Measurements from ENCODE around the gene CDH4. TPM values are rescaled to one million over a fixed set of nuclear protein-coding genes. Genes with fewer than 3 reads are reported as not detected.

The CDH4 gene
- total RNA-seq, 3 donors from 2014 or later (not counting 1 experiment from before 2014, with no cell fraction given): 0.18 TPM; not detected in 2

GRCh38 chr20:61295682-61296628 is 43.9 kb downstream of the CDH4 start:
- Histone ChIP-seq H3K27ac (ENCODE audit: low read length) (no peak overlapping the region), H3K36me3 (ENCODE audit: control insufficient read depth, insufficient read depth, low read length) (no peaks in the 10 kb centered on the region), H3K4me1 (ENCODE audit: control insufficient read depth, insufficient read depth, low read length) (no peaks in the 10 kb centered on the region), H3K9me3 (ENCODE audit: control insufficient read depth, insufficient read depth, low read length) (peaks cover 11% of the 10 kb centered on the region), H3K27me3 (ENCODE audit: control insufficient read depth, insufficient read depth, low read length) (no peaks in the 10 kb centered on the region), H3K4me3 (ENCODE audit: low read length) (no peak overlapping the region)
- WGBS (ENCODE audit: insufficient coverage): 72% methylated on average over 33 of the region's 33 CpGs
- intact Hi-C loops (cut with micrococcal nuclease): no loop called here
- Mint-ChIP-seq H3K9me3 (peaks cover 0 to 4% of the 10 kb centered on the region in 2 donors), H3K27ac (no peak overlapping the region), H3K4me1 (no peaks in the 10 kb centered on the region), H3K27me3 (ENCODE audit: low read depth in 2 of 2) (no peaks in the 10 kb centered on the region), H3K4me3 (no peak overlapping the region), H3K36me3 (no peaks in the 10 kb centered on the region)
- DNase-seq (no peak), ATAC-seq (no peak)
- no peak for TF ChIP-seq CTCF (IDR thresholded peaks at IDR 0.05)

GRCh38 chr20:61296629-61297019 is 44.6 kb downstream of the CDH4 start:
- peaks cover 0 to 3% of the 10 kb centered on the region in 2 donors for H3K9me3 Mint-ChIP-seq
- Histone ChIP-seq H3K9me3 (ENCODE audit: control insufficient read depth, insufficient read depth, low read length) (peaks cover 11% of the 10 kb centered on the region), H3K27ac (ENCODE audit: low read length) (no peak overlapping the region), H3K27me3 (ENCODE audit: control insufficient read depth, insufficient read depth, low read length) (no peaks in the 10 kb centered on the region), H3K36me3 (ENCODE audit: control insufficient read depth, insufficient read depth, low read length) (no peaks in the 10 kb centered on the region), H3K4me3 (ENCODE audit: low read length) (no peak overlapping the region), H3K4me1 (ENCODE audit: control insufficient read depth, insufficient read depth, low read length) (no peaks in the 10 kb centered on the region)
- no peaks in the 10 kb centered on the region for H3K36me3 Mint-ChIP-seq
- H3K4me3 Mint-ChIP-seq: no peak overlapping the region
- H3K27ac Mint-ChIP-seq: no peak overlapping the region
- WGBS (ENCODE audit: insufficient coverage): 84% methylated on average over 14 of the region's 14 CpGs
- no peak for TF ChIP-seq CTCF (IDR thresholded peaks at IDR 0.05)
- no peaks in the 10 kb centered on the region for H3K27me3 Mint-ChIP-seq (ENCODE audit: low read depth in 2 of 2)
- DNase-seq (no peak), ATAC-seq (no peak)
- intact Hi-C loops (cut with micrococcal nuclease): no loop called here
- H3K4me1 Mint-ChIP-seq: no peaks in the 10 kb centered on the region

- intact Hi-C loops (cut with micrococcal nuclease): no loop called here
- peaks cover 0 to 3% of the 10 kb centered on the region in 2 donors for H3K9me3 Mint-ChIP-seq
- Histone ChIP-seq H3K27ac (ENCODE audit: low read length) (no peak overlapping the region), H3K27me3 (ENCODE audit: control insufficient read depth, insufficient read depth, low read length) (no peaks in the 10 kb centered on the region), H3K4me3 (ENCODE audit: low read length) (no peak overlapping the region), H3K9me3 (ENCODE audit: control insufficient read depth, insufficient read depth, low read length) (peaks cover 11% of the 10 kb centered on the region), H3K4me1 (ENCODE audit: control insufficient read depth, insufficient read depth, low read length) (no peaks in the 10 kb centered on the region), H3K36me3 (ENCODE audit: control insufficient read depth, insufficient read depth, low read length) (no peaks in the 10 kb centered on the region)
- 91% methylated on average over 16 of the region's 16 CpGs for WGBS (ENCODE audit: insufficient coverage)
- no peak for TF ChIP-seq CTCF (IDR thresholded peaks at IDR 0.05)
- H3K4me1 Mint-ChIP-seq: no peaks in the 10 kb centered on the region
- no peak overlapping the region for H3K4me3 Mint-ChIP-seq
- H3K27ac Mint-ChIP-seq: no peak overlapping the region
- no peaks in the 10 kb centered on the region for H3K36me3 Mint-ChIP-seq
- no peaks in the 10 kb centered on the region for H3K27me3 Mint-ChIP-seq (ENCODE audit: low read depth in 2 of 2)
- no peak for ATAC-seq
- DNase-seq: no peak
Measured at GRCh38 chr20:61297491-61297890, 45.4 kb downstream of the CDH4 start.
